CD4-positive, alpha-beta T cell (primary cell): Measurements from ENCODE around the gene RREB1. TPM values are rescaled to one million over a fixed set of nuclear protein-coding genes. Genes with fewer than 3 reads are reported as not detected.

Source experiments
- ATAC-seq: fragments of 200-7000 bp; cut with Tn5 transposase; one replicate; pipeline ENCODE4 v1.10.0; 2022; ENCODE audit warnings: mild to moderate bottlenecking; ENCODE audit not compliant: poor library complexity
- CTCF ChIA-PET: fragments of 350-600 bp; sonication (Branson Sonifier 250); formaldehyde crosslinking; loops from one replicate; lab custom pipeline; 2021; ENCODE audit warnings: antibody characterized with exemption, inconsistent platforms; lab: Charles Lee
- POLR2A ChIA-PET: fragments of 350-600 bp; sonication (Branson Sonifier 250); formaldehyde crosslinking; loops from one replicate; lab custom pipeline; 2021; ENCODE audit warnings: antibody characterized with exemption, inconsistent platforms; lab: Charles Lee
- DNase-seq, 14 experiments: peaks; one replicate each; pipeline ENCODE4 v3.0.0-alpha.2; 2013 to 2020; ENCODE audit warnings: mixed read lengths in 2 of 14
- H3K27ac ChIP-seq, 2 donors: one replicate each; pipeline versions ENCODE4 v1.5.1 to v1.7.0; 2013; ENCODE audit warnings: low read length in 2 of 2, low read depth in 1 of 2, mild to moderate bottlenecking in 1 of 2
- H3K27me3 ChIP-seq, 2 experiments: 1 replicate in 1 of 2; 2 replicates in 1 of 2; pipeline versions ENCODE4 v1.6.1 to v1.7.0; 2013; ENCODE audit warnings: low read length in 2 of 2, control low read depth in 1 of 2, mild to moderate bottlenecking in 1 of 2, moderate library complexity in 1 of 2; ENCODE audit not compliant: insufficient read depth in 2 of 2, control insufficient read depth in 1 of 2
- H3K36me3 ChIP-seq: one replicate; pipeline ENCODE4 v1.6.1; 2013; ENCODE audit warnings: low read length, control low read depth; ENCODE audit not compliant: insufficient read depth
- H3K4me1 ChIP-seq: one replicate; pipeline ENCODE4 v1.6.1; 2013; ENCODE audit warnings: low read length, control low read depth; ENCODE audit not compliant: insufficient read depth
- H3K4me3 ChIP-seq: one replicate; pipeline ENCODE4 v1.5.1; 2013; ENCODE audit warnings: mild to moderate bottlenecking, low read length, moderate library complexity
- H3K9me3 ChIP-seq, 2 experiments: 1 replicate in 1 of 2; 2 replicates in 1 of 2; pipeline versions ENCODE4 v1.6.1 to v1.7.0; 2013; ENCODE audit warnings: low read length in 2 of 2, mild to moderate bottlenecking in 2 of 2, control low read depth in 1 of 2, moderate library complexity in 1 of 2; ENCODE audit not compliant: control insufficient read depth in 1 of 2, insufficient read depth in 1 of 2
- H3K27ac Mint-ChIP-seq: one replicate; pipeline ENCODE4 v1.8.0; 2020; ENCODE audit warnings: mixed read lengths
- H3K27me3 Mint-ChIP-seq: one replicate; pipeline ENCODE4 v1.8.0; 2021; ENCODE audit warnings: mixed read lengths
- H3K36me3 Mint-ChIP-seq: one replicate; pipeline ENCODE4 v1.8.0; 2021; ENCODE audit warnings: low read depth, mixed read lengths
- H3K4me1 Mint-ChIP-seq: one replicate; pipeline ENCODE4 v1.8.0; 2021; ENCODE audit warnings: low read depth, mixed read lengths
- H3K4me3 Mint-ChIP-seq: one replicate; pipeline ENCODE4 v1.8.0; 2020; ENCODE audit warnings: mild to moderate bottlenecking, mixed read lengths
- H3K9me3 Mint-ChIP-seq: one replicate; pipeline ENCODE4 v1.8.0; 2020; ENCODE audit warnings: mixed read lengths
- intact Hi-C, 2 experiments: fragments of 100-400 bp; cut with DNase I in 1 of 2; cut with micrococcal nuclease in 1 of 2; formaldehyde crosslinking; loops; one replicate each; pipeline versions ENCODE4 v1.15.1 to v1.9.0; 2023 to 2025; cut with DNase I, micrococcal nuclease
- total RNA-seq, 174 experiments: library from RNA in 2 of 174; stranded (reverse) in 2 of 174; gene quantifications; one replicate each; pipeline ENCODE4 v1.2.3 and lab custom pipeline; 2021 to 2026
- TF ChIP-seq, protein P1 (sequence below): fragments of 200-600 bp; IDR thresholded peaks from one replicate; pipeline ENCODE4 v1.8.0; 2022; ENCODE audit warnings: antibody characterized with exemption, mild to moderate bottlenecking

The RREB1 gene
- total RNA-seq, 2 experiments from 2014 or later, result 56.5 to 60.0 TPM

DNA sequence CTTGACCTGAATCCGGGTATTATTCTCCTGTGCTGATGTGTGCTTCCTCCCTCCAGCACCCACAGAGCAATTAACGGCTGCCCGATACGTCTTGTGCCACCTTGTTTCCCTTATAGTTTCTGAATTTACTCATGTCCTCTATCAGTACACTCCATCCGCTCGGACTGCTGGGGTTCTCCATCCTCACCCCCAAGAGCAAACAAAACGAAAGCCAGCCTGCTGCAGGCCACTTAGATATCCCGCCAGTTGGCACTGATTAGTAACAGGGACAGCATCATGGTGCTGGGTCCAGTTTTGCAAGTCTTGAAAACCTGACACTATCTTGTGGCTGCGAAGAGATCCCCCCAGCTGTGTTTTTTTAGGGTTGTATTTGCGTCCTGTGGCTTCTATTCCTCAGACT, 133.4 kb downstream of the RREB1 start:
- peak overlapping the region; percentile 56 for H3K27ac Mint-ChIP-seq
- ChIA-PET CTCF (no interaction called here), POLR2A (no interaction called here)
- H3K4me3 Mint-ChIP-seq, result no peak overlapping the region
- H3K36me3 Mint-ChIP-seq, result peaks cover 59% of the 10 kb centered on the region
- H3K9me3 Mint-ChIP-seq, result no peaks in the 10 kb centered on the region
- no peaks in the 10 kb centered on the region for H3K9me3 ChIP-seq
- DNase-seq, result no peak
- peaks cover 20% of the 10 kb centered on the region for H3K4me1 Mint-ChIP-seq
- ATAC-seq, result no peak
- no peak overlapping the region for H3K4me3 ChIP-seq
- H3K27me3 ChIP-seq, result no peaks in the 10 kb centered on the region
- TF ChIP-seq, protein P1, sequence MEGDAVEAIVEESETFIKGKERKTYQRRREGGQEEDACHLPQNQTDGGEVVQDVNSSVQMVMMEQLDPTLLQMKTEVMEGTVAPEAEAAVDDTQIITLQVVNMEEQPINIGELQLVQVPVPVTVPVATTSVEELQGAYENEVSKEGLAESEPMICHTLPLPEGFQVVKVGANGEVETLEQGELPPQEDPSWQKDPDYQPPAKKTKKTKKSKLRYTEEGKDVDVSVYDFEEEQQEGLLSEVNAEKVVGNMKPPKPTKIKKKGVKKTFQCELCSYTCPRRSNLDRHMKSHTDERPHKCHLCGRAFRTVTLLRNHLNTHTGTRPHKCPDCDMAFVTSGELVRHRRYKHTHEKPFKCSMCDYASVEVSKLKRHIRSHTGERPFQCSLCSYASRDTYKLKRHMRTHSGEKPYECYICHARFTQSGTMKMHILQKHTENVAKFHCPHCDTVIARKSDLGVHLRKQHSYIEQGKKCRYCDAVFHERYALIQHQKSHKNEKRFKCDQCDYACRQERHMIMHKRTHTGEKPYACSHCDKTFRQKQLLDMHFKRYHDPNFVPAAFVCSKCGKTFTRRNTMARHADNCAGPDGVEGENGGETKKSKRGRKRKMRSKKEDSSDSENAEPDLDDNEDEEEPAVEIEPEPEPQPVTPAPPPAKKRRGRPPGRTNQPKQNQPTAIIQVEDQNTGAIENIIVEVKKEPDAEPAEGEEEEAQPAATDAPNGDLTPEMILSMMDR, result no peak
- intact Hi-C loops, result loop anchor here (5.0 to 10.0 kb wide), 2 partner anchors 456 to 684 kb away; no protein-coding TSS in a partner anchor
- H3K36me3 ChIP-seq, result peaks cover 29% of the 10 kb centered on the region
- no peak overlapping the region for H3K27ac ChIP-seq
- H3K4me1 ChIP-seq, result peaks cover 7% of the 10 kb centered on the region
- H3K27me3 Mint-ChIP-seq, result no peaks in the 10 kb centered on the region

DNA sequence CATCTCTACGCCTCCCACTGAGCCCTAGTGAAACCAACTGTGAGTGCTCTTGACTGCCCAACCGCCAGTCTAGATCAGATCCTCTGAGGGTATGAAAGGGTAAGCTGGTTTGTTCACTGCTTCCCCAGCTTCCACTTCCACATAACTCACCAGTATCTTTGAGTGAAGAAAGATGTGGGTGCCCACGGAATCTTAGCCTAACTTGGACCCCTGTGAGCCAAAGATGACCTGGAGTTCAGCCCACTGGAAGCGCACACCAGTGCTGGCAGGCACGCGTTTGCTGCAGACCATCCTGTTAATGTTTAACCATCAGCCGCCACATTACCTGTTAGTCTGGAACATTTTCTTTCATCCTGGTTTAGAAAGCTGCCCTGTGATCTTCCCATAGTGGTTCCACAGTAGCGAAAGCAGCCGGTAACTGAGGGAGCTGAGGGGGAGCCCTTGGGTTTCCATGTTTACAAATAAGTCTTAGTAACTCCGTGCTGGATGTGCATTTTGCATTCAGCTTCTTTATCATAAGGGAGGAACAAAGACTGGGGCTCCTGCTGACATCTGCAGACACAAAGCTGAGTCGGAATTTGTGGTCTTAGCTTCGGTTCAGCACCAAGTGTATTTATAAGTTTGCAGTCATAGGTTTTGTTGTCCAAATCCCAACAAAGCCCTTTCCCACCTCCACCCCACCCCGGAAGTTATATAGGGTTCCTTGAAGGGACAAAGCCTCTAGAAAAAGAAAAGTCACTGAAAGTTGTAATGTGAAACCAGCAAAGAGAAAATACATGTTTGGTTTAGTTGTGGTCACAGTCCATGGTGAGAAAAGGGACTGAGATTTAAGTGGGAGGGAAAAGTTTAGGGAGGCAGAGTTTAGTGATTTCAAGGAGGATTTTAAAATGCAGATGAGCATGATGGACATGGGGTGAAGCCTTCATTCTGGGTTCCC, 134.2 kb downstream of the RREB1 start:
- Mint-ChIP-seq H3K27me3 (no peaks in the 10 kb centered on the region), H3K36me3 (peaks cover 59% of the 10 kb centered on the region), H3K4me3 (no peak overlapping the region), H3K27ac (peak overlapping the region; percentile 24), H3K4me1 (peaks cover 20% of the 10 kb centered on the region), H3K9me3 (no peaks in the 10 kb centered on the region)
- H3K27me3 ChIP-seq, result no peaks in the 10 kb centered on the region
- no peak overlapping the region for H3K27ac ChIP-seq
- no peaks in the 10 kb centered on the region for H3K9me3 ChIP-seq
- ATAC-seq (no peak), DNase-seq (no peak)
- peaks cover 7% of the 10 kb centered on the region for H3K4me1 ChIP-seq
- TF ChIP-seq, protein P1, result no peak
- POLR2A ChIA-PET, result no interaction called here
- H3K36me3 ChIP-seq, result peaks cover 34% of the 10 kb centered on the region
- no peak overlapping the region for H3K4me3 ChIP-seq
- intact Hi-C loops, result loop anchor here (1.0 to 10.0 kb wide), 4 partner anchors 457 to 685 kb away; no protein-coding TSS in a partner anchor
- CTCF ChIA-PET, result interaction anchor here (1.6 kb wide), 1 partner anchor 10 kb away, joined by 3 read pairs; no protein-coding TSS in a partner anchor

DNA sequence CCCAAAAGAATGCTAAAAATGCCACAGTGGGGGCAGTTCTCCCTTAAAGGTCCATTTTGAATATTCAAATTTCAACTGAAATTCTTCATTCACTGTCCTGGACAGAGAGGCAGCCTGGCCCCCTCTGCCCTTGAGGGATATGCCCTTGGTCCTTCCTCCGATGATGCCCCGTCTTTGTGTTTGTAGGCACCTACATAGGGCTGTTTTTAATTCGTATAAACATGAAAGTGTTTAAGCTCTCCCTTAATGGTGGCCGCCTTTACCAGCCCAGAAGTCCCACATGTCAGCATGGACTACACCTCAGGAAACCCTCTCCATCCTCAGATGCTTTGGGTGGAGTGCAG, 135.0 kb downstream of the RREB1 start:
- H3K27ac ChIP-seq, result no peak overlapping the region
- no peak for DNase-seq
- CTCF ChIA-PET, result interaction anchor here (1.5 to 1.7 kb wide), 4 partner anchors 9 to 566 kb away, joined by 3 to 11 read pairs (median 4); no protein-coding TSS in a partner anchor
- no peaks in the 10 kb centered on the region for H3K27me3 ChIP-seq
- TF ChIP-seq, protein P1, result no peak
- H3K4me1 Mint-ChIP-seq, result peaks cover 20% of the 10 kb centered on the region
- POLR2A ChIA-PET, result interaction anchor here (0.8 to 1.7 kb wide), 2 partner anchors 135 to 566 kb away, joined by 3 to 4 read pairs; partner anchors contain the start of gene RREB1
- intact Hi-C loops, result loop anchor here (1.0 to 10.0 kb wide), 7 partner anchors 458 to 686 kb away; no protein-coding TSS in a partner anchor
- H3K4me3 ChIP-seq, result no peak overlapping the region
- H3K9me3 ChIP-seq, result no peaks in the 10 kb centered on the region
- H3K4me3 Mint-ChIP-seq, result no peak overlapping the region
- H3K27me3 Mint-ChIP-seq, result no peaks in the 10 kb centered on the region
- peaks cover 7% of the 10 kb centered on the region for H3K4me1 ChIP-seq
- peaks cover 38% of the 10 kb centered on the region for H3K36me3 ChIP-seq
- peaks cover 64% of the 10 kb centered on the region for H3K36me3 Mint-ChIP-seq
- peak overlapping the region; percentile 19 for H3K27ac Mint-ChIP-seq
- H3K9me3 Mint-ChIP-seq, result no peaks in the 10 kb centered on the region
- ATAC-seq, result no peak
